GM06990 (cell line): ENCODE data around the gene KLLN.
"Not testable (repeated sequence)": the region's sequence is repeated elsewhere in the genome, so short reads cannot be mapped to it uniquely, and the experiment has no call there.

ENCODE experiments used
- DNase-seq: peaks from one replicate; pipeline ENCODE4 v3.0.0-alpha.2; 2011; ENCODE audit not compliant: insufficient read length; ENCODE audit errors: extremely low read depth
- H3K27me3 ChIP-seq: replicated peaks from 2 replicates; pipeline ENCODE4 v1.6.0; 2011; ENCODE audit warnings: low read length; ENCODE audit not compliant: control insufficient read depth, insufficient read depth
- H3K36me3 ChIP-seq: 2 replicates; pipeline ENCODE4 v1.5.1; 2011; ENCODE audit warnings: low read length; ENCODE audit not compliant: control insufficient read depth, insufficient read depth
- H3K4me3 ChIP-seq: replicated peaks from 2 replicates; pipeline ENCODE4 v1.5.1; 2011; ENCODE audit warnings: low read depth, mild to moderate bottlenecking, control low read depth, low read length
- CTCF ChIP-seq: IDR thresholded peaks from 2 replicates; pipeline ENCODE4 v1.5.1; 2011; ENCODE audit warnings: low read length, control low read depth, mild to moderate bottlenecking, inconsistent platforms; ENCODE audit not compliant: insufficient read depth, poor library complexity, severe bottlenecking

Gene KLLN

GRCh38 chr10:87841186-87841585 lies 22.1 kb downstream of the KLLN start:
- no peak for TF ChIP-seq CTCF
- H3K36me3 ChIP-seq = no peaks in the 10 kb centered on the region
- DNase-seq = no peak
- H3K27me3 ChIP-seq = no peaks in the 10 kb centered on the region
- H3K4me3 ChIP-seq = no peak overlapping the region

GRCh38 chr10:87838650-87839049 lies 24.7 kb downstream of the KLLN start:
- TF ChIP-seq CTCF = no peak
- no peaks in the 10 kb centered on the region for H3K36me3 ChIP-seq
- no peak for DNase-seq
- no peak overlapping the region for H3K4me3 ChIP-seq
- H3K27me3 ChIP-seq = no peaks in the 10 kb centered on the region

- no peak overlapping the region for H3K4me3 ChIP-seq
- DNase-seq = no peak
- no peaks in the 10 kb centered on the region for H3K36me3 ChIP-seq
- TF ChIP-seq CTCF = no peak
- H3K27me3 ChIP-seq = no peaks in the 10 kb centered on the region
Measured at GRCh38 chr10:87837445-87837844, 25.9 kb downstream of the KLLN start.

GRCh38 chr10:87836098-87836497 lies 27.2 kb downstream of the KLLN start:
- H3K4me3 ChIP-seq = no peak overlapping the region

GRCh38 chr10:87829986-87830729 lies 33.2 kb downstream of the KLLN start:
- Histone ChIP-seq H3K4me3 (no peak overlapping the region), H3K27me3 (no peaks in the 10 kb centered on the region), H3K36me3 (no peaks in the 10 kb centered on the region)
- no peak for TF ChIP-seq CTCF
- no peak for DNase-seq

More at GRCh38 chr10:87836098-87836497, 27.2 kb downstream of the KLLN start:
- no peak for DNase-seq
- no peak for TF ChIP-seq CTCF
- H3K27me3 ChIP-seq = no peaks in the 10 kb centered on the region
- no peaks in the 10 kb centered on the region for H3K36me3 ChIP-seq

- H3K27me3 ChIP-seq, DNase-seq, H3K36me3 ChIP-seq, H3K4me3 ChIP-seq: not testable (repeated sequence)
Measured at GRCh38 chr10:87829051-87829450, 34.3 kb downstream of the KLLN start.
